Dermis microvascular lymphatic vessel endothelial cell (primary cell): ENCODE results near the gene SPTA1. TPM values are rescaled to one million over a fixed set of nuclear protein-coding genes. Genes with fewer than 3 reads are reported as not detected.

Source experiments
- DNase-seq, 2 donors: peaks; one replicate each; pipeline versions ENCODE4 v3.0.0 to v3.0.0-alpha.2; 2010; ENCODE audit warnings: low read depth in 2 of 2
- total RNA-seq: library from RNA; depleted of rRNA; stranded (reverse); fragments of >200 nt; gene quantifications from 2 replicates; pipeline ENCODE4 v1.2.1, GENCODE V29; 2014

The SPTA1 gene
- total RNA-seq, 1 donor from 2014 or later: 1.3 TPM

DNA sequence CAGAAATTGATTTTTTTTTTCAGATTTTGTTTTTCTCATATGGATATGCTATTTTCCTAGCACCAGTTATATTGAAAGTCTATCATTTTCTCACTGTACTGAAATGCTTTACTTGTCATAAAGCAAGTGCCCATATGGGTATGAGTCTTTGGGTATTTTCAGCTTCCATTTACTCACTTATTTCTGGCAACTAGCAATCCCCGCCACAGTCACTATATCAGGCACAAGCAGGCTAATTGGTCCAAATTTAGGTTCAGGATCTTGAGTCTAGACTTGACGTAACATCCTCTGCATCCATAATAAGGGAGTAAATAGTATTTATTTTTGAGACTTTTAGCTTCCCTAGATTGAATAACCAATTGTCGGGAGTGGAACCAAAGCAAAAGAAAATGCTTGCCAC is 109.0 kb downstream of the SPTA1 start:
- no peak for DNase-seq

DNA sequence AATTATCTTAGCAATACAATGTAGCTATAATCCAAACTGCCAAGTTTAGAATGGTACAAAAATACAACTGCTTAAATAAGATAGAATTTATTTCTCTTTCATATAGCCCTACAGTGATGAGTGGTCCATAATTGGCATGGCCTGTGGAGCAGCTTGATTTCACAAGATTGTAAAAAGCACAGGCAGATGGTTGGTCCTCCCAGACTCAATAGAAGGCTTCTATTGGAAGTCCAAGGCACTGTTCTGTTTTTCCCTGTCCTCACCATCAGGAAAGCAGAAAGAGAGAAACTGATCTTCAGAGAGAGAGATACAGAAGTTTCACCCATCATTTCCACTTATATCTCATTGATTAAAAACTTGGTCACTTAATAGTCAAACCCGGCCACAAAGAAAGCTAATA is 114.3 kb downstream of the SPTA1 start:
- no peak for DNase-seq

DNA sequence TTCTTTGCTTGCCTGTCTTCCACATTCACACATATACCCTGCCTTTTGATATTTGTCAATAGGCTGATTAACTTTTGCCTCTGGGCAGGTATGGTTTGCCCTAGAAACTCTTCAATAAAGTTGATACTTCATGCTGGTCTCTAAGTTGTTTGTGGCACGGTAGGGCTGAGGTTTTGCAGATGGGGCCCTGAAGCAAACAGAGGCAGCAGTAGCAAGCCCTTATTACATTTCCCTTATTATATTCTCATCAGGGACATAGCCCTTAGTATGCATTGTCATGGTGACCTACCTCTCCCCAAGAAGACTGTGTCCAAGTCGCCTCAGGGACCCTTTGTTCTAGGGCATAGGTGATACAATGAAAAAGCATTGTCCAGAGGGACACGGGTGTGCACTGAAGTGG is 116.0 kb downstream of the SPTA1 start, which contains the start of gene OR6P1:
TSS of gene OR6P1 (minus strand) at position 101 of the 400 bp plus-strand sequence. CDS start 6,976 bp downstream, outside the sequence.
- no peak for DNase-seq

DNA sequence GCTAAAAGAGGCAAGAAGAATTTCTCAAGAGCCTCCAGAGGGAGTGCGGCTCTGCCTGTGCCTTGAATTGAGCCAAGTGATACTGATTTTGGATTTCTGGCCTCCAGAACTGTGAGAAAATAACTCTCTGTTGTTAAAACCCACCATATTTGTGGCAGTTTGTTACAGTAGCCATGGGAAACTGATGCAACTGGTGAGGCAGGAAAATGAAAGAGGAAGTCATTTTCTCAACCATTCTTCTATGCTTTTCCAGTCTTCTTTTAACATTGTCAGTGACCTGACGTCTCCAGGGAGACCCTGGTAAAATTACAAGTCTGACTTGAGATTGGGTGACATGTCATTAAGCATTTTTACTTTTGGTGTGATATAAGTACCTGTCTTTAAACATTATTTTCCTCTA is 121.9 kb downstream of the SPTA1 start:
- no peak for DNase-seq

DNA sequence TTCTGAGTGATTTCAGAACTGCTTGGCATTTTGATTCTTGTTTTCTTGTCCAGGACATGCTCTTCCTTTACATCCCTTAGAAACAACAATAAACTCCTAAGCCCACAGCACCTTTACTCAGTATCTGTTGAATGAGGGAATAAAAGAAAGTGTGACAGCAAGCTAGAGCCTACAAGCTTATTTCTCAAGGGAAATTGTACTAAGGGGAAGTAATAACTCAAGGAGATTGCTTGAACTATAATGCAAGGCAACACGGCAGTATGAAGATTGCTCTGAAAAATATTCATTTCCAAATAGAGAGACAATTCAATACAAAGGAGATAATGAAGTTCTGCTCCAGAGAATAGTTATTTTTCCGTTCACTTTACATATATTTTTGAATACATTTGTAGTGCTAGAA is 122.7 kb downstream of the SPTA1 start:
- no peak for DNase-seq

Other genes with a start within 250 kb of the SPTA1 start
- not detected in 2 replicates for gene OR10K1, start 224.9 kb downstream of the SPTA1 start, total RNA-seq
- gene OR10R2, start 214.5 kb downstream of the SPTA1 start, total RNA-seq: not detected in 2 replicates
- not detected in 2 replicates for gene OR6Y1, start 132.3 kb downstream of the SPTA1 start, total RNA-seq
- not detected in 2 replicates for gene OR6P1, start 116.1 kb downstream of the SPTA1 start, total RNA-seq
- not detected in 2 replicates for gene OR10X1, start 106.8 kb downstream of the SPTA1 start, total RNA-seq
- gene OR10Z1, start 81.4 kb downstream of the SPTA1 start, total RNA-seq: not detected in 2 replicates
- not detected in 2 replicates for gene OR6K2, start 13.9 kb upstream of the SPTA1 start, total RNA-seq
- gene OR6K3, start 34.0 kb upstream of the SPTA1 start, total RNA-seq: not detected in 2 replicates
- not detected in 2 replicates for gene OR6K6, start 68.0 kb upstream of the SPTA1 start, total RNA-seq
- not detected in 2 replicates for gene OR6N1, start 85.5 kb upstream of the SPTA1 start, total RNA-seq
- not detected in 2 replicates for gene OR6N2, start 94.5 kb upstream of the SPTA1 start, total RNA-seq
- gene MNDA, start 144.6 kb upstream of the SPTA1 start, total RNA-seq: not detected in 2 replicates
- not detected in 2 replicates for gene PYHIN1, start 244.8 kb upstream of the SPTA1 start, total RNA-seq